GM13976 (cell line): Measurements from ENCODE around the gene UCN3.

Experiments
- DNase-seq: peaks from one replicate; pipeline ENCODE4 v3.0.0; 2012; ENCODE audit warnings: low spot score
- in situ Hi-C: fragments of 300-500 bp; cut with MboI; formaldehyde crosslinking; loops from one replicate; pipeline ENCODE4 v1.12.0; 2022; ENCODE audit warnings: low sequenced_read_pairs, mixed read lengths, inconsistent platforms; ENCODE audit not compliant: unreplicated experiment
- TF ChIP-seq, protein P1 (sequence below): IDR thresholded peaks from 2 replicates; pipeline ENCODE4 v1.5.1; 2012; ENCODE audit warnings: borderline replicate concordance, mild to moderate bottlenecking; ENCODE audit not compliant: insufficient read depth; ENCODE audit errors: extremely low read depth, missing control alignments, control extremely low read depth

UCN3 gene, protein sequence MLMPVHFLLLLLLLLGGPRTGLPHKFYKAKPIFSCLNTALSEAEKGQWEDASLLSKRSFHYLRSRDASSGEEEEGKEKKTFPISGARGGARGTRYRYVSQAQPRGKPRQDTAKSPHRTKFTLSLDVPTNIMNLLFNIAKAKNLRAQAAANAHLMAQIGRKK

DNA sequence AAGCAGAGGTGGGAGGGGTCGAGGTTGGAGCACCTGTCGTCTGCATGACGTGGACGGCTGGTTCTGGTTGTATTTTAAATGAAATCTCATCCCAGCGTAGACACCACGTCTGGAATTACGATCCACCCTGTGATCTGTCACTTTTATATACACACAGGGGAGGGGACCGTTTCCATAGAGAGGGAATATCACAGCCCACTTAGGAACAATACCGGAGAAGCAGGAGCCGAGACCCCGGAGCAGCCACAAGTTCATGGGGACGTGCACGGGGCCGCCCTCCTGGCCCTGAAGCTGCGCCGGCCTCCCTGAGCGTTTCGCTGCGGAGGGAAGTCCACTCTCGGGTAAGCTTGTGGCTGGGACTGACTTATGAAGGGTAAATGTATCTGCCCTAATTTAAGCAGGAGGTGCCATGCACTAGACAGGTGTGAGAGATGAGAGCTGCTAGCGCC, at the start of gene UCN3:
UCN3 (plus strand) TSS at position 77 of the 449 bp plus-strand sequence. CDS start 8,755 bp downstream, outside the sequence.
- TF ChIP-seq, protein P1, sequence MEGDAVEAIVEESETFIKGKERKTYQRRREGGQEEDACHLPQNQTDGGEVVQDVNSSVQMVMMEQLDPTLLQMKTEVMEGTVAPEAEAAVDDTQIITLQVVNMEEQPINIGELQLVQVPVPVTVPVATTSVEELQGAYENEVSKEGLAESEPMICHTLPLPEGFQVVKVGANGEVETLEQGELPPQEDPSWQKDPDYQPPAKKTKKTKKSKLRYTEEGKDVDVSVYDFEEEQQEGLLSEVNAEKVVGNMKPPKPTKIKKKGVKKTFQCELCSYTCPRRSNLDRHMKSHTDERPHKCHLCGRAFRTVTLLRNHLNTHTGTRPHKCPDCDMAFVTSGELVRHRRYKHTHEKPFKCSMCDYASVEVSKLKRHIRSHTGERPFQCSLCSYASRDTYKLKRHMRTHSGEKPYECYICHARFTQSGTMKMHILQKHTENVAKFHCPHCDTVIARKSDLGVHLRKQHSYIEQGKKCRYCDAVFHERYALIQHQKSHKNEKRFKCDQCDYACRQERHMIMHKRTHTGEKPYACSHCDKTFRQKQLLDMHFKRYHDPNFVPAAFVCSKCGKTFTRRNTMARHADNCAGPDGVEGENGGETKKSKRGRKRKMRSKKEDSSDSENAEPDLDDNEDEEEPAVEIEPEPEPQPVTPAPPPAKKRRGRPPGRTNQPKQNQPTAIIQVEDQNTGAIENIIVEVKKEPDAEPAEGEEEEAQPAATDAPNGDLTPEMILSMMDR = no peak
- in situ Hi-C loops = no loop called here
- no peak for DNase-seq

DNA sequence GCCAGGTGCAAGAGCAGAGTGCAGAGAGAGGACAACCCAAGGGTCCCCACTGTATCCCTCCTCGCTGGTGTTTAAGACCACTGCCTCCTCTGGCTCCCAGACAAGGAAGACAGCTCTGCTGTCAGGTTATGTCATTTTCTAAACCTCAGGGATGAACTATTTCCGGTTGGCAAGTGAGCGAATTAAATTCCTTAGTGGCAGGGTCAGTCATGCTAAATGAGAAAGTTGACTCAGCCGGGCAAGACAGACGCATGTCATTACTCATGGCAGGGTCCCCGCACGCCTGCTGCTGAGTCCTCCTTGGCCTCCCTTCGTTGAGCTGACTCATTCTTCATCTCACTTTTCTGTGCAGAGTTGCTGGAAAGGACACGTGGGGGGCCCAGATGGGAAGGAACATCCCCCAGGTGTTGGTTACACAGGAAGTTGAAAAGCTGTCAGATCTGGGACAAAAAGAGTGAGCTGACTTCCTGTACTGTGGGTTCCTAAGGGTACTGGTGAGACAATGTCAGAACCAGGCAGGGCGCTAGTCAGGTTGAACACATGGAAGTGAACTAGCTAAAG, 47.1 kb upstream of the UCN3 start:
- in situ Hi-C loops = no loop called here
- DNase-seq = no peak
- TF ChIP-seq, protein P1 = no peak

DNA sequence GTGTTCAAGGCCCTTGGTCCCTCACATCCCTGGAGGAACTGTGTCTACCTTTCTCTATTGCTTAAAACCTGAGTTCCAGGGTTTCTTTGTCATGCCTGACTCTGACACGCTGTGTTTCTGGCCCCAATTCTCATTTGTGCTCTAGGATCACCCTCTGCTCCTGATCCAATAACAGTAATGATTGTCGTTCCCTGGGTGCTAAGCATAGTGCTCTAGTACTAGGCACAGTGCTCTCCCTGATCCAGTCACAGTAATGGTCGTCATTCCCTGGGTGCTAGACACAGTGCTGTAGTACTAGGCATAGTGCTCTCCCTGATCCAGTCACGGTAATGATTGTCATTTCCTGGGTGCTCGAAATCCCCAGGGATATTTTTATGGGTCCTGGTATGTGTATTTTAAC, 46.6 kb upstream of the UCN3 start:
- in situ Hi-C loops = no loop called here
- TF ChIP-seq, protein P1 = no peak
- no peak for DNase-seq

DNA sequence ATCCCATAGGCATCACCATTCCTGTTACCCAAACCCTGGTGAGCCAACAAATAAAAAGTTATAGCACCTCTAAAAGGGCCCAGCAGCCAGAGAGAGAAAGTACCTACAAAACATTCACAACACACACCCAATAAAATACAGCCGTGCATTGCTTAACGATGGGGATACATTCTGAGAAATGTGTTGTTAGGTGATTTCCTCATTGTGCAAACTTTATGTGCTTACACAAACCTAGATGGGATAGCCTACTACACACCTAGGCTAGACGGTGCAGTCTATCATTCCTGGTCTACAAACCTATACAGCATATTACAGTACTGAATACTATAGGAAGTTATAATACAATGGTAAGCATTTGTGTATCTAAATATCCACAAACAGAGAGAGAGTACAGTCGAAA, 44.9 kb upstream of the UCN3 start:
- in situ Hi-C loops = no loop called here
- no peak for DNase-seq
- TF ChIP-seq, protein P1 = no peak

DNA sequence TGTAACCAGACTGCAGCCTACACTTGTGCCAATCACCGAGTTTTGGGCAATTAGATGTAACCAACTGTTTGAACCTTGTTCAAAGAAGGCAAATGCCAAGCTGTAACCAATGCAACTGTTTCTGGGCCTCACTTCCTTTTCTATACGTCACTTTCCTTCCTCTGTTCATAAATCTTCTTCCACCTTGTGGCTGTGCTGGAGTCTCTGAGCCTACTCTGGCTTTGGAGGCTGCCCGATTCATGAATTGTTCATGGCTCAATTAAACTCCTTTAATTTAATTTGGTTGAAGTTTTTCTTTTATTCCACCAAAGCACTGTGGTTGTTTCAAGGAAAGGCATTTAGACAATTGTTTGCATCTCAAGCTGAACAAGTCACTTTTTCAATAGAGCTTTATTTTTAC, 43.5 kb upstream of the UCN3 start:
- in situ Hi-C loops = no loop called here
- TF ChIP-seq, protein P1 = no peak

DNA sequence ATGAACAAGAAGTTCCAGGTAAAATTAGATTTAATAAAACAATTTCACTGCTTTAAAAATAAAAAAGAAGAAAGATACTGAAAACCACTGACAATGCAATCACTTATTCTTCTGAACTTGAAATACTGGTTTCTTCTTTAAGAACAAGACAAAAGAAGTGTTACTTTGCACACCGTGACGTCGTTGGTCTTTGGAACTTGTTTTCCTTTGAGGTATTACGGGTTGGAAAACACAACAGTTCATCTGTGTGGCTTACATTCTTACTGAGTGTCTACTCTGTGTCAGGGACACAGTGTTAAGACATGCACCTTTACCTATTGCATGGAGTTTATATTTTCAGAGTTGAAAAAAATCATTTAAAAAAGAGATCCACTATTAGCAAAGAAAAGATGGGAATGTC, 41.3 kb upstream of the UCN3 start:
- TF ChIP-seq, protein P1 = no peak
- no peak for DNase-seq
- in situ Hi-C loops = no loop called here

More for the DNA sequence above, 43.5 kb upstream of the UCN3 start:
- no peak for DNase-seq
